Gastroesophageal sphincter (tissue), 3 donors: ENCODE results near the gene ORC3.

Experiments used
- EP300 ChIP-seq: sonication (generic); formaldehyde crosslinking; IDR thresholded peaks from one replicate; pipeline ENCODE4 v1.6.1; 2017; ENCODE audit warnings: antibody characterized with exemption, mild to moderate bottlenecking
- TF ChIP-seq, protein P1 (sequence below), 4 experiments: fragments of 200-600 bp in 2 of 4; fragments of 450-650 bp in 2 of 4; sonication (generic) in 1 of 4; IDR thresholded peaks; one replicate each; pipeline ENCODE4 v1.5.1; 2017 to 2019; ENCODE audit warnings: antibody characterized with exemption in 4 of 4, mild to moderate bottlenecking in 2 of 4, moderate library complexity in 2 of 4

GRCh38 chr6:87670707-87671106 is 80.8 kb downstream of the ORC3 start:
- TF ChIP-seq, protein P1, sequence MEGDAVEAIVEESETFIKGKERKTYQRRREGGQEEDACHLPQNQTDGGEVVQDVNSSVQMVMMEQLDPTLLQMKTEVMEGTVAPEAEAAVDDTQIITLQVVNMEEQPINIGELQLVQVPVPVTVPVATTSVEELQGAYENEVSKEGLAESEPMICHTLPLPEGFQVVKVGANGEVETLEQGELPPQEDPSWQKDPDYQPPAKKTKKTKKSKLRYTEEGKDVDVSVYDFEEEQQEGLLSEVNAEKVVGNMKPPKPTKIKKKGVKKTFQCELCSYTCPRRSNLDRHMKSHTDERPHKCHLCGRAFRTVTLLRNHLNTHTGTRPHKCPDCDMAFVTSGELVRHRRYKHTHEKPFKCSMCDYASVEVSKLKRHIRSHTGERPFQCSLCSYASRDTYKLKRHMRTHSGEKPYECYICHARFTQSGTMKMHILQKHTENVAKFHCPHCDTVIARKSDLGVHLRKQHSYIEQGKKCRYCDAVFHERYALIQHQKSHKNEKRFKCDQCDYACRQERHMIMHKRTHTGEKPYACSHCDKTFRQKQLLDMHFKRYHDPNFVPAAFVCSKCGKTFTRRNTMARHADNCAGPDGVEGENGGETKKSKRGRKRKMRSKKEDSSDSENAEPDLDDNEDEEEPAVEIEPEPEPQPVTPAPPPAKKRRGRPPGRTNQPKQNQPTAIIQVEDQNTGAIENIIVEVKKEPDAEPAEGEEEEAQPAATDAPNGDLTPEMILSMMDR (IDR thresholded peaks at IDR 0.05) = no peak
- no peak for TF ChIP-seq EP300
